MCF 10A (cell line): ENCODE data around the gene KRT12. TPM values are rescaled to one million over a fixed set of nuclear protein-coding genes. Genes with fewer than 3 reads are reported as not detected.

Experiments
- BruUV-seq: library from RNA; stranded (reverse); fragments of 400-500 nt; replicated peaks from 2 replicates; lab custom pipeline; 2021; lab: Mats Ljungman, UMichigan
- CTCF ChIA-PET: fragments of 300-600 bp; sonication (Branson Sonifier 250); formaldehyde crosslinking; extraction: SDS; loops from one replicate; lab custom pipeline; 2021; ENCODE audit warnings: antibody characterized with exemption, inconsistent platforms; lab: Yijun Ruan, JAX
- POLR2A ChIA-PET: fragments of 300-600, 350-650 bp; sonication (Branson Sonifier 250); formaldehyde crosslinking; extraction: SDS; loops from one replicate; lab custom pipeline; 2020; ENCODE audit warnings: antibody characterized with exemption, inconsistent platforms; lab: Yijun Ruan, JAX
- DNase-seq: peaks from one replicate; pipeline ENCODE4 v3.0.0-alpha.2; 2018; ENCODE audit not compliant: unreplicated experiment
- H3K27ac Mint-ChIP-seq: one replicate; pipeline ENCODE4 v1.8.0; 2022; ENCODE audit warnings: mild to moderate bottlenecking, low read depth, mixed read lengths; ENCODE audit not compliant: unreplicated experiment
- H3K27me3 Mint-ChIP-seq: one replicate; pipeline ENCODE4 v1.8.0; 2022; ENCODE audit warnings: mixed read lengths; ENCODE audit not compliant: insufficient read depth, unreplicated experiment
- H3K36me3 Mint-ChIP-seq: one replicate; pipeline ENCODE4 v1.8.0; 2022; ENCODE audit warnings: mild to moderate bottlenecking, moderate library complexity, mixed read lengths; ENCODE audit not compliant: insufficient read depth, unreplicated experiment
- H3K4me1 Mint-ChIP-seq: one replicate; pipeline ENCODE4 v1.8.0; 2022; ENCODE audit warnings: mixed read lengths; ENCODE audit not compliant: insufficient read depth, unreplicated experiment
- H3K4me3 Mint-ChIP-seq: one replicate; pipeline ENCODE4 v1.8.0; 2022; ENCODE audit warnings: mild to moderate bottlenecking, moderate library complexity, mixed read lengths; ENCODE audit not compliant: unreplicated experiment
- H3K9me3 Mint-ChIP-seq: one replicate; pipeline ENCODE4 v1.8.0; 2022; ENCODE audit warnings: mixed read lengths; ENCODE audit not compliant: unreplicated experiment
- intact Hi-C: fragments of 100-400 bp; cut with micrococcal nuclease; formaldehyde crosslinking; loops from 2 replicates; pipeline ENCODE4 v1.14.1; 2022
- total RNA-seq: library from RNA; stranded (reverse); gene quantifications from 2 replicates; pipeline ENCODE4 v1.2.3, GENCODE V29; 2022
- TF ChIP-seq, protein P1 (sequence below): fragments of 200-600 bp; IDR thresholded peaks from one replicate; pipeline ENCODE4 v1.8.0; 2022; ENCODE audit warnings: antibody characterized with exemption, mild to moderate bottlenecking; ENCODE audit not compliant: unreplicated experiment

KRT12 gene
- total RNA-seq, 1 experiment from 2014 or later: not detected

DNA sequence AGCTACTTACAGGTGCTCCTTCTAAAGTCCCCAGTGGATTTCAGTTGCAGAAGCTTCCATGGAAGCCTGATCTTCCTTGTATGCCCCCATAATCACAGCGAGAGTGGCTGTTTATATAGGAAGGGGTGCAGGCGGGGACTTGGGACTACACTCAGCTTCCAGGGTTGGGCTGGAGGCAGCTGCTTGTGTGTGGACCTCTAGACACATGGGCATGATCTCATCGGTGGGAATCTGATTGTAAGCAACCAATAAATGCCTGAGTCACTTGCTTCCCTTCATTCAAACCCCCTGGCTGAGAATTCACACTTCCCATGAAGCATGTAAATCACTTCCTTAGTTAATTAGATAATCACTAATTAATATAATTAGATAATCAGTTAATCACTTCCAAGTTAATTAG, 19.1 kb upstream of the KRT12 start:
- no TSS peak for BruUV-seq
- Mint-ChIP-seq H3K4me1 (no peaks in the 10 kb centered on the region), H3K27ac (no peak overlapping the region), H3K9me3 (no peaks in the 10 kb centered on the region), H3K27me3 (peaks cover 23% of the 10 kb centered on the region), H3K4me3 (no peak overlapping the region), H3K36me3 (no peaks in the 10 kb centered on the region)
- DNase-seq: no peak
- intact Hi-C loops: no loop called here
- TF ChIP-seq, protein P1, sequence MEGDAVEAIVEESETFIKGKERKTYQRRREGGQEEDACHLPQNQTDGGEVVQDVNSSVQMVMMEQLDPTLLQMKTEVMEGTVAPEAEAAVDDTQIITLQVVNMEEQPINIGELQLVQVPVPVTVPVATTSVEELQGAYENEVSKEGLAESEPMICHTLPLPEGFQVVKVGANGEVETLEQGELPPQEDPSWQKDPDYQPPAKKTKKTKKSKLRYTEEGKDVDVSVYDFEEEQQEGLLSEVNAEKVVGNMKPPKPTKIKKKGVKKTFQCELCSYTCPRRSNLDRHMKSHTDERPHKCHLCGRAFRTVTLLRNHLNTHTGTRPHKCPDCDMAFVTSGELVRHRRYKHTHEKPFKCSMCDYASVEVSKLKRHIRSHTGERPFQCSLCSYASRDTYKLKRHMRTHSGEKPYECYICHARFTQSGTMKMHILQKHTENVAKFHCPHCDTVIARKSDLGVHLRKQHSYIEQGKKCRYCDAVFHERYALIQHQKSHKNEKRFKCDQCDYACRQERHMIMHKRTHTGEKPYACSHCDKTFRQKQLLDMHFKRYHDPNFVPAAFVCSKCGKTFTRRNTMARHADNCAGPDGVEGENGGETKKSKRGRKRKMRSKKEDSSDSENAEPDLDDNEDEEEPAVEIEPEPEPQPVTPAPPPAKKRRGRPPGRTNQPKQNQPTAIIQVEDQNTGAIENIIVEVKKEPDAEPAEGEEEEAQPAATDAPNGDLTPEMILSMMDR: no peak
- CTCF ChIA-PET: no interaction called here
- POLR2A ChIA-PET: interaction anchor here (1.6 kb wide), 1 partner anchor 15 kb away, joined by 4 read pairs; no protein-coding TSS in a partner anchor

DNA sequence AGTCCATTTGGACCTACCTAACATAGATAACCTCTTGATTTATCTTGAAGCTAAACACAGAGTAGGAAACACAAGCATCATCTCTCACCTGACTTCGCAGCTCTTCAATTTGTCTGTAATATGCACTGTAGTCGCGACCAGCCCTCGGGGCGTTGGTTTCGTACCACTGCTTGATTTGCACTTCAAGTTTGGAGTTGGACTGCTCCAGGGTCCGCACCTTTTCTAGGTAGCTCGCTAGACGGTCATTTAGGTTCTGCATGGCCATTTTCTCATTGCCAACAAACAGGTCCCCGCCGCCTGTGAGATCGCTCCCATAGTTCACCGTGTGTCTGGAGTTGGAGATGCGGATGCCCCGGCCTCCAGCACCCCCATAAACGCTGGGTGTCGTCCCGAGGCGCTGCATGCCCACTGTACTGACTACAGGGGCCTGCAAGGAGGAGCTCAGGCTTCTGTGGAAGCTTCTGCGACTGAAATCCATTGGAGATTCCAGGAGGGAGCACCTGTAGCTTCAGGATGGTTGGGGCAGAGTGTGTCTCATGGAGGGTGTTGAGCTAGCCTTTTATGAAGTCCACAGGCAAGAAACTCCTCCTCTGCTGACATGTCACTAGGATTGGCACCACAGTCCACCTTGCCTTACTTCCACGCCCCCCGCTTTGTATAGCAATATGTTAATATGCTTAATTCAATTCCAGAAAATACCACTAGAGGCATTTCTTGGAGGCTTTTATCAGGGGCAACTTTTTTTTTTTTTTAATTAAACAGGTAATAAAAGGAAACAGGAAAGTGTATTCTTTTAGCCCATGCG, 17.9 kb upstream of the KRT12 start, which contains the start of gene KRT20:
Gene KRT20 (minus strand): TSS at position 535 of the 805 bp plus-strand sequence. CDS start 57 bp downstream, at position 478.
- peaks cover 20% of the 10 kb centered on the region for H3K27me3 Mint-ChIP-seq
- H3K4me1 Mint-ChIP-seq: no peaks in the 10 kb centered on the region
- H3K36me3 Mint-ChIP-seq: no peaks in the 10 kb centered on the region
- TF ChIP-seq, protein P1: no peak
- no peak within 1 kb of the TSS for H3K27ac Mint-ChIP-seq
- intact Hi-C loops: no loop called here
- H3K4me3 Mint-ChIP-seq: no peak within 1 kb of the TSS
- POLR2A ChIA-PET: interaction anchor here (1.4 kb wide), 1 partner anchor 805 kb away, joined by 4 read pairs; no protein-coding TSS in a partner anchor
- BruUV-seq: no TSS peak
- H3K9me3 Mint-ChIP-seq: no peaks in the 10 kb centered on the region
- DNase-seq: no peak
- CTCF ChIA-PET: interaction anchor here (0.6 to 1.0 kb wide), 3 partner anchors 20 to 243 kb away, joined by 3 read pairs; no protein-coding TSS in a partner anchor

DNA sequence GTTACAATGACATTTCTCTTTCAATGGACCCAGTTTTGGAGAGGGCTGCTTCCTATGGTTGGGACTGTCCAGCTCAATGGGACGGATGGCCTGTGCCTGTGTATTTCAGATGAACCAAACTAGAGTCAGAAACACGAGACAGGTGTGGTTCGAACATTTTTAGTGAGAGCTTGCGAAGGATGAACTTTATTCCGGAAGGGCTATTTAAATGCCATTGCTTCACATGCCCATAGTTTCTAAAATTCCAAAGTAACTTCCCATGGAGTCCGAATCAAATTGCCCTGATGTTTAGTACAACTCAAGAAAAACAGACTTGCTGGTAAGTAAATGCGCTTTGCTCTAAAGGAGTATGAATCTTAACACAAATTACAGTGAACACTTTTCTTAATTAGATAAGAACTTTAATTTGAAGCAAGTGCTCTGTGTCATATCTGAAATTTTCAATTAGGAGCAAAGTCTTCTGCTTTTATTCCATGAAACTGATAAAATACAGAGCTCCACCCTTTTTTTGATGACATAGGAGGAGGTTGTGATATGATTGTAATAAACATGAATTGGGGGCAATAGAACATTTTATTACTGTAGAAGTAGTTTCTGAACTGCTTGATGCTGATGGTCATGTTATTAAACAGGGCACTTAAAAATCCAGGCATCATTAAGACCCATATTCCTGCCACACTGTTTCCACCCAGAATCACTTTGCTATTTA, 16.8 kb upstream of the KRT12 start:
- no peak for DNase-seq
- TF ChIP-seq, protein P1: no peak
- Mint-ChIP-seq H3K27ac (no peak overlapping the region), H3K9me3 (no peaks in the 10 kb centered on the region), H3K27me3 (peaks cover 8% of the 10 kb centered on the region), H3K4me1 (no peaks in the 10 kb centered on the region), H3K36me3 (no peaks in the 10 kb centered on the region), H3K4me3 (no peak overlapping the region)
- ChIA-PET POLR2A (interaction anchor here (0.6 kb wide), 2 partner anchors 19 to 812 kb away, joined by 3 read pairs; no protein-coding TSS in a partner anchor), CTCF (interaction anchor here (0.6 to 1.5 kb wide), 5 partner anchors 13 to 45 kb away, joined by 3 read pairs; no protein-coding TSS in a partner anchor)
- BruUV-seq: no TSS peak
- intact Hi-C loops: no loop called here

DNA sequence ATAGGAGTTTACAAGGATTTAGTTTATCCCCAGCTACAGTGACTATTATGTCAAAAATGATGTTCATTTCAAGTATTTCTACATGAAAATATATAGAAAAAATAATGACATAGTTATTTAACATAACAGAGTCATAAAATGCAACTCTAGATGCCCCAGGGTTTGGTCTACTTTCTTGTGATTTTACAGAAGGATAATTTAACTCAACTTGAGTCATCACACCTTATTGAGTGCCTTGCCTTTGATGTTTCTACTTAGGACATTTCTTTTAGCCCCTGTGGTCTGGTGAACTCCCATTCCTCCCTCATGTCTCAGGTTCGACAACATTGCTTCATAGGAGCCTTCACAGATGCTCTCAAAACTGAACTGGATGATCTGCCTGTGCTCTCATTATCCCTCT, 16.0 kb upstream of the KRT12 start:
- Mint-ChIP-seq H3K9me3 (no peaks in the 10 kb centered on the region), H3K27ac (no peak overlapping the region), H3K4me1 (no peaks in the 10 kb centered on the region), H3K27me3 (peaks cover under 1% of the 10 kb centered on the region), H3K4me3 (no peak overlapping the region), H3K36me3 (no peaks in the 10 kb centered on the region)
- DNase-seq: no peak
- no TSS peak for BruUV-seq
- TF ChIP-seq, protein P1: no peak
- POLR2A ChIA-PET: interaction anchor here (0.6 kb wide), 1 partner anchor 661 kb away, joined by 3 read pairs; no protein-coding TSS in a partner anchor
- CTCF ChIA-PET: interaction anchor here (0.6 to 1.5 kb wide), 3 partner anchors 12 to 40 kb away, joined by 3 read pairs; no protein-coding TSS in a partner anchor
- intact Hi-C loops: no loop called here
